ENCODE data around the gene JMJD8. TPM values are rescaled to one million over a fixed set of nuclear protein-coding genes. Genes with fewer than 3 reads are reported as not detected.

JMJD8 gene
- total RNA-seq, 1 donor from 2014 or later, result 63.3 TPM

GRCh38 chr16:633336-634050, 50.6 kb downstream of the JMJD8 start:
- no peaks in the 10 kb centered on the region for H3K36me3 Mint-ChIP-seq
- H3K4me3 Mint-ChIP-seq, result no peak overlapping the region
- H3K9me3 Mint-ChIP-seq, result no peaks in the 10 kb centered on the region
- DNase-seq (ENCODE audit: extremely low spot score, unreplicated experiment), result no peak
- TF ChIP-seq CTCF (conservative IDR thresholded peaks at IDR 0.05), result no peak
- H3K27me3 Mint-ChIP-seq, result peaks cover 6% of the 10 kb centered on the region
- no peak overlapping the region for H3K27ac Mint-ChIP-seq
- H3K4me1 Mint-ChIP-seq (ENCODE audit: unreplicated experiment), result peaks cover 10% of the 10 kb centered on the region

- no peak overlapping the region for H3K4me3 Mint-ChIP-seq
- no peak overlapping the region for H3K27ac Mint-ChIP-seq
- TF ChIP-seq CTCF (conservative IDR thresholded peaks at IDR 0.05), result no peak
- H3K9me3 Mint-ChIP-seq, result no peaks in the 10 kb centered on the region
- peaks cover 10% of the 10 kb centered on the region for H3K4me1 Mint-ChIP-seq (ENCODE audit: unreplicated experiment)
- H3K27me3 Mint-ChIP-seq, result peaks cover 6% of the 10 kb centered on the region
- no peaks in the 10 kb centered on the region for H3K36me3 Mint-ChIP-seq
- no peak for DNase-seq (ENCODE audit: extremely low spot score, unreplicated experiment)
These were observed 51.4 kb downstream of the JMJD8 start for GRCh38 chr16:632486-633335.

GRCh38 chr16:631808-632358, 52.3 kb downstream of the JMJD8 start:
- Mint-ChIP-seq H3K4me1 (ENCODE audit: unreplicated experiment) (peaks cover 10% of the 10 kb centered on the region), H3K27me3 (peaks cover 6% of the 10 kb centered on the region), H3K36me3 (no peaks in the 10 kb centered on the region), H3K9me3 (no peaks in the 10 kb centered on the region), H3K4me3 (peak overlapping the region; percentile 28), H3K27ac (no peak overlapping the region)
- TF ChIP-seq CTCF (conservative IDR thresholded peaks at IDR 0.05), result no peak
- DNase-seq (ENCODE audit: extremely low spot score, unreplicated experiment), result no peak

Other genes with a start within 250 kb of the JMJD8 start
- gene CAPN15, start 156.6 kb downstream of the JMJD8 start, total RNA-seq (ENCODE audit: low replicate concordance), result 50.1 and 52.3 TPM in 2 replicates
- 0.12 TPM in 2 replicates for gene PRR35, start 123.9 kb downstream of the JMJD8 start, total RNA-seq (ENCODE audit: low replicate concordance)
- gene NHLRC4, start 117.3 kb downstream of the JMJD8 start, total RNA-seq (ENCODE audit: low replicate concordance), result 0.52 and 1.4 TPM in 2 replicates
- 58.2 and 83.5 TPM in 2 replicates for gene PIGQ, start 114.4 kb downstream of the JMJD8 start, total RNA-seq (ENCODE audit: low replicate concordance)
- 21.4 and 26.5 TPM in 2 replicates for gene RAB40C, start 94.3 kb downstream of the JMJD8 start, total RNA-seq (ENCODE audit: low replicate concordance)
- gene WFIKKN1, start 53.3 kb downstream of the JMJD8 start, total RNA-seq (ENCODE audit: low replicate concordance), result 0.71 and 9.0 TPM in 2 replicates
- 74.4 and 77.0 TPM in 2 replicates for gene METTL26, start 48.0 kb downstream of the JMJD8 start, total RNA-seq (ENCODE audit: low replicate concordance)
- gene MCRIP2, start 42.5 kb downstream of the JMJD8 start, total RNA-seq (ENCODE audit: low replicate concordance), result 36.8 and 39.1 TPM in 2 replicates
- gene WDR90, start 35.0 kb downstream of the JMJD8 start, total RNA-seq (ENCODE audit: low replicate concordance), result 75.8 and 102 TPM in 2 replicates
- 146 and 163 TPM in 2 replicates for gene RHOT2, start 16.2 kb downstream of the JMJD8 start, total RNA-seq (ENCODE audit: low replicate concordance)
- gene RHBDL1, start 8.7 kb downstream of the JMJD8 start, total RNA-seq (ENCODE audit: low replicate concordance), result 2.2 and 2.7 TPM in 2 replicates
- 74.7 and 80.3 TPM in 2 replicates for gene STUB1, start 3.9 kb downstream of the JMJD8 start, total RNA-seq (ENCODE audit: low replicate concordance)
- 18.2 and 21.0 TPM in 2 replicates for gene WDR24, start 6.1 kb upstream of the JMJD8 start, total RNA-seq (ENCODE audit: low replicate concordance)
- gene FBXL16, start 21.5 kb upstream of the JMJD8 start, total RNA-seq (ENCODE audit: low replicate concordance), result 3.9 and 4.3 TPM in 2 replicates
- 37.0 and 97.1 TPM in 2 replicates for gene METRN, start 30.8 kb upstream of the JMJD8 start, total RNA-seq (ENCODE audit: low replicate concordance)
- gene ANTKMT, start 36.8 kb upstream of the JMJD8 start, total RNA-seq (ENCODE audit: low replicate concordance), result 33.5 and 34.8 TPM in 2 replicates
- gene CCDC78, start 42.1 kb upstream of the JMJD8 start, total RNA-seq (ENCODE audit: low replicate concordance), result 1.2 and 3.9 TPM in 2 replicates
- 5.6 and 8.5 TPM in 2 replicates for gene HAGHL, start 42.8 kb upstream of the JMJD8 start, total RNA-seq (ENCODE audit: low replicate concordance)
- 41.4 and 44.5 TPM in 2 replicates for gene CIAO3, start 56.7 kb upstream of the JMJD8 start, total RNA-seq (ENCODE audit: low replicate concordance)
- gene MSLN, start 76.4 kb upstream of the JMJD8 start, total RNA-seq (ENCODE audit: low replicate concordance), result 0.77 and 0.81 TPM in 2 replicates
- 23.7 and 26.6 TPM in 2 replicates for gene RPUSD1, start 104.0 kb upstream of the JMJD8 start, total RNA-seq (ENCODE audit: low replicate concordance)
- gene CHTF18, start 104.3 kb upstream of the JMJD8 start, total RNA-seq (ENCODE audit: low replicate concordance), result 53.4 and 105 TPM in 2 replicates
- gene GNG13, start 116.4 kb upstream of the JMJD8 start, total RNA-seq (ENCODE audit: low replicate concordance), result not detected in 2 replicates